GM19438 (cell line): ENCODE data around the gene CDC14A.
A peak's percentile ranks its signal among the peaks of the same experiment; 100 is the strongest.
"Not testable (repeated sequence)": the region's sequence is repeated elsewhere in the genome, so short reads cannot be mapped to it uniquely, and the experiment has no call there.

ENCODE experiments used
- ATAC-seq: cut with Tn5 transposase; IDR thresholded peaks from one replicate; pipeline ENCODE4 v1.9.1; 2021; ENCODE audit warnings: low read depth; ENCODE audit not compliant: unreplicated experiment

The CDC14A gene

DNA sequence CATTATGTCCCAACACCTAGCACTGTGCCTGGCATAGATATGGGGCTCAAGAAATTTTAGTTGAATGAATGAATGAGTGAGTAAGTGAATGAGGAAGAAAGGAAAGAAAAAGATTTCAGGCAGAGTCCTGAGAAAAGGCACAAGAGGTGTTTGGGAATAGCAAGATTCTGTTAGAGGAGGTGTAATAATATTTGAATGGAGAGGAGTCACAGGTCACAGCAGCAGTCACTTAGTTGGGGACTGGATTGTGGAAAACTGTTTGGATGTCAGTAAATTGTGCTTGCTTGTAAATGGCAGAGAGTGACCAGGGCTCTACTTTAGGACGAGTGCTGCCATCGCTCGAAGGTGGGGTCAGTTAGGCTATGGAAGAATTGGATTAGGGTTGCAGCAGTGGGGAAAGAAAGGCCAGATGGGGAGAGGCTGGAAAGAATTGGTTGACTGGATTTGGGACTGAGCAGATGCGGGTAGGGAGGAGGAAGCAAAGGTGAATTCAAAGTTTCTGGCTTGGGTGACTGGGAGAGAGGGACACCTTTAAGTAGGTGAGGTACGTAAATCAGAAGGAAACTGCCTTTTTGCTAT, 9.3 kb downstream of the CDC14A start:
- no peak for ATAC-seq

DNA sequence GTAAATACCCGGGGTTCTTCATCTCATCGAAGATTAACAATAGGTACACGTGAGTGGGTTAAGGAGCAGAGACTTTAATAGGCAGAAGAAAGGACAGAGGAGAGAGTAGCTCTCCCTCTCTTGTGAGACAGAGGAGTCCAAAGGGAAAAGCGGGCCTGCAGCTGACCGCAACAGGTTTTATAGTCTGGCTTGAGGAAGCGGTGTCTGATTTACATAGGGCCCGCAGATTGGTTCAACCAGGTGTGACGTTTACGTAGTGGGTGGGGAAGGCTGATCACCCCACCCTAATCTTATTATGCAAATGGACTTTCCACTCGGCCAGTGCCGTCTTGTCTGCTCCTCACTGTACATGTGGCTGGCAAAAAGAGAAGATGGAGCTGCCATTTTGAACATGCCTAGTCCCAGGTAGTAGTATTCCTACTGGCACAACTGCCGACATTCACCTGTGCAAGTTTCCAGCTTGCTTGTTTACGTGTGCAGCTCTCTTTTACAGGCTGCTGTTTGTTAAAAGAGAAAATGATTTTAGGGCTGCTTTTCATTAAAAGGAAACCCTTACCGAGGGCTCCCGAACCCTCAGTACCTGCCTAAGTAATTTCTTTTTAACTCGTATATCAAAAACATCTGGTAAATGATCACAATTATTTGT, 10.6 kb downstream of the CDC14A start:
- no peak for ATAC-seq

DNA sequence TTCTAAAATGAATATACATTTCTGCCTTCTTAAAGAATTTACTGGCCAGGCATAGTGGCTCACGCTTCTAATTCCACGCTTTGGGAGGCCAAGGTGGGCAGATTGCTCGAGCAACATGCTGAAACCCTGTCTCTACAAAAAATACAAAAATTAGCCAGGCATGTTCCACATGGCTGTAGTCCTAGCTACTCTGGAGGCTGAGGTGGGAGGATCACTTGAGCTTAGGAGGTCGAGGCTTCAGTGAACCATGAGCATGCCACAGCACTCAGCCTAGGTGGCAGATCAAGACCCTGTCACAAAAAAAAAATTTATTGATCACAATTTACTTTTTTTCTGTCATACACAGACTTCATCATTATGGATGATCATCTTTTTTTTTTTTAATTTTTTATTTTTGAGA, 11.5 kb downstream of the CDC14A start:
- no peak for ATAC-seq

DNA sequence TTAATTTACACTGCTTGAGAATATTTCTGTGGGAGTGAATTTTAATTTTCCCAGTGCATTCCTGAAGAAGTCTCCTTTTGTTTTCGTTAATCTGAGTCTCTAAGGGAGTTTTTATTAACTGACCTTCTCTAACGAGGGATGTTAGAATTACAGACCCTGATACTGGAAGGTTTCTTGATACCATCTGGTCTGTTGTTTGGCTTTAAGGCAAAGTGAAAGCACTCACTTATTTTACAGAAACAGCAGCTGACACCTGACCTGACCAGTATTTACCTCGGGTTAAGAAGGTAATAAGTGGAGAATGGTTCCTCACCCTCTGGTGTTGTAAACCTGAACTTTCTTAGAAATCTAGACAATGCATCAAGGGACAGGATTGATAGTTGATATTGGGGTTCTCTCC, 12.4 kb downstream of the CDC14A start:
- no peak for ATAC-seq

DNA sequence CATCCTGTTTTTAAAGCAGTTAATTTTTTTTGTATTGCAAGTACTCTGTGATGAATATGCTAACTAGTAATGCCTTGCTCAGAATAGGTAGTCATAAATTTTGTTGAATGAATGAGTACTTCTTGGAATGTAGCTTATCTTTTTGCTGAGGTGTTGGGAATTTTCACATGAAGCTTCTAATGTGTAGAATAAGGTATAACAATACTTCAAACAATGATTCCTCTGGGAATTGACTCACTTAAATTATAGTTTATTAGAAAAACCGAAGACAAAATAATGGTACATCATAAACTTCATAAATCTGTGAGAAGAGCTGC, 13.9 kb downstream of the CDC14A start:
- ATAC-seq = no peak

DNA sequence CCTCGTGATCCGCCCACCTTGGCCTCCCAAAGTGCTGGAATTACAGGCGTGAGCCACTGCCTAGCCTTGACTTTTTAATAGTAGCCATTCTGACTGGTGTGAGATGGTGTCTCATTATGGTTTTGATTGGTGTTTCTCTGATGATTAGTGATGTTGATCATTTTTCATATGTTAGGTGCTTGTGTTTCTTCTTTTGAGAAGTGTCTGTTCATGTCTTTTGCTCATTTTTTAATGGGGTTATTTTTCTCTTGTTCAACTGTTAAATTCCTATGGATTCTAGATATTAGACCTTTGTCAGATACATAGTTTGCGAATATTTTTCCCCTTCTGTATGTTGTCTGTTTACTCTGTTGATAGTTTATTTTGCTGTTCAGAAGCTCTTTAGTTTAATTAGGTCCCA, 17.0 kb downstream of the CDC14A start:
- not testable (repeated sequence) for ATAC-seq

DNA sequence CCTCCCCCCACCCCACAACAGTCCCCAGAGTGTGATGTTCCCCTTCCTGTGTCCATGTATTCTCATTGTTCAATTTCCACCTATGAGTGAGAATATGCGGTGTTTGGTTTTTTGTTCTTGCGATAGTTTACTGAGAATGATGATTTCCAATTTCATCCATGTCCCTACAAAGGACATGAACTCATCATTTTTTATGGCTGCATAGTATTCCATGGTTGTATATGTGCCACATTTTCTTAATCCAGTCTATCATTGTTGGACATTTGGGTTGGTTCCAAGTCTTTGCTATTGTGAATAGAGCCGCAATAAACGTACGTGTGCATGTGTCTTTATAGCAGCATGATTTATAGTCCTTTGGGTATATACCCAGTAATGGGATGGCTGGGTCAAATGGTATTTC, 21.6 kb downstream of the CDC14A start:
- not testable (repeated sequence) for ATAC-seq

DNA sequence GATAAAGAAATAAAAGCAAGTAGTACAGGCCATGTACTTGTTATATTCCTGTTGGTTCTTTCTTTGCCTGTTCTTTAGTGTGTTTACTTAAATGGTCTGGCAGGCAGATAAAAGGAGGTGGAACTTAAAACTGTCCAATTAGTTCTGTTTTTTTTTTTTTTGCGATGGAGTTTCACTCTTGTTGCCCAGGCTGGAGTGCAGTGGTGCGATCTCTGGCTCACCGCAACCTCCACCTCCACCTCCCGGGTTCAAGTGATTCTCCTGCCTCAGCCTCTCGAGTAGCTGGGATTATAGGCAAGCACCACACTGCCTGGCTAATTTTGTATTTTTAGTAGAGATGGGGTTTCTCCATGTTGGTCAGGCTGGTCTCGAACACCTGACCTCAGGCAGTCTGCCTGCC, 24.6 kb downstream of the CDC14A start:
- not testable (repeated sequence) for ATAC-seq

DNA sequence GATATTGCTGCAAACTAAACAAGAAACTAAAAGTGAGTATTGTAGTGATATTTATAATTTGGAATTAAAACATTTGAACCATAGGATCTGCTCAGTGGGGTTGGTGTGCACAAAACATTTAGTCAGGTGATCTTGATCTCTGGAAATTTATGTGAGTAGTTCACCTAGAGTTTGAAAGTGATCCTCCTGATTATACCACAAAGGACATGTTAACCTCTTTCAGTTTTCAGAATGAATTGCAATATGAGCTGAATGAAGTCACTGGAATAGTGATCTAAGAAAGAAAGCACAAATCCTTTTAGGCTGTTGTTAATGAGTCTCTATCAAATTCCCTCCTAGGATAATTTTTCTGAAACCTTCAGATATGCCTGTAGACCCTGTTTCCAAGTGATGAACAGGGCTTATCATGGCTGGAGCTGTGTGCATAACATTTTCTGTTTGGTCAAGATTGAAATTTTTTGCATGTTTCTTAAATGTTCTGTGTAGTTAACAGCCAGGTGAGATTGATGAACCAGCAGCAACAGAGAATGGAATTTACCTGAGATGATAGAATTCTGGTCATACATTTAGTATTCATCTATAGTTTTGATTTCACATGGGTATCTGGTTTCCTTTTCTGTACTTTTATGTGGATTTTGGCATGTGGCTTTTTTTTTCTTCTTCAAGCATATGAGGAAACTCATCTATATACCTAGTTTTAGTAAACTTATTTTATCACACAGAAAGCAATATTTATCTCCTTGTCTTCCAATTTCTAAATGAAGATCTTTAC, 25.5 kb downstream of the CDC14A start:
- ATAC-seq = peak; percentile 85

DNA sequence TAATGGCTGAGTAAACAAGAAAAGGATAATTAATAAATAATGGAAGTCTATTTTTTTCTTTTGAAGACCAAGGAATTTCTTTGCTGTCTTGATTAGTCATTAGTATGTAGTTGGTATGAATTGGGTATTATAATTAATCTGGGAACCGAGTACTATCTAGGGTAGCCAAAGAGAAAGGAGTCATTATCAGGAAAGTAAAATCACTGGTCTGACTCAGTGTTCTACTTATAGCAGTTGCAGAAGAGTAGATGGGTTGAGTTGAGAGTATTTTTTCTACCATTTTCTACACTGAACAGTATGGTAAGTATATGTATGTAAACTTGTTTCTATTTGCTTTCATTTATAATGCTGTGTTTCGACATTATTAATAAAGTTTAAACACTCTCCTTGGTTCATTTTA, 26.6 kb downstream of the CDC14A start:
- no peak for ATAC-seq

DNA sequence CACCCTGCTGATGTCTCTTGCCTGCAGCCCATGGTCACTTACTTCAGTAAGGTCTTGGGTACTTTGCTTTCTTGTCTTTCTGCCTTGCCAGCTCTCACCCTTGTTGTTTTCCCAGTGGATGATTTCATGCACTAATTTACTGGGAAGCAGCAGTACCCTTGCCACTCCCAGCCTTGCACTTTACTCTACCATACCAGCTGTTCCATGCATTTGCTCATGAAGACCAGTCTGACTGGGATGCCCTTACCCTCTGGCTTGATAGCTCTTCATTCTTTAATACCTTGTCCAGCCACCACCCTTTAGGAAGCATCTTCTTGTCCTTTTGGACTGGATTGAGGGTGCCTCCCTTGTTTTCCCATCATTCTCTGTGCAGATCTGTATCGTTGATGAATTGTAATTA, 28.3 kb downstream of the CDC14A start:
- ATAC-seq = no peak

DNA sequence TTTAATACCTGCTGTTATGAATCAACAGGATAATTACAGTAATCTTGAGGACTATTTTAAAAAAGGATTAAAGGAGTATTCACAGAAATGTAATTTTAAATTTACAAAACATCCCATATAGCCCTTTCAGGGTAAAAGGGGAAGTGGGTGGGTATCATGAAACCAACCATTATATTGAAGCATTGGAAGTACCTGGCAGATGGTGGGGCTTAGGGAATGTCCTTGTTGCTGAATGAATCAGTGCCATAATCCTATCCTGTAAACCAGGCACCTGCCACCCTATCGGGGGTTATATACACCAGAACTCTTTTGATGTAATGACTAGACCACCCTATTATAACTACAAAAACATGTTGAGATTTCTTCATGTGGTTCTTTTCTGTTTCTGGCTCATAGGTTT, 30.4 kb downstream of the CDC14A start:
- no peak for ATAC-seq

DNA sequence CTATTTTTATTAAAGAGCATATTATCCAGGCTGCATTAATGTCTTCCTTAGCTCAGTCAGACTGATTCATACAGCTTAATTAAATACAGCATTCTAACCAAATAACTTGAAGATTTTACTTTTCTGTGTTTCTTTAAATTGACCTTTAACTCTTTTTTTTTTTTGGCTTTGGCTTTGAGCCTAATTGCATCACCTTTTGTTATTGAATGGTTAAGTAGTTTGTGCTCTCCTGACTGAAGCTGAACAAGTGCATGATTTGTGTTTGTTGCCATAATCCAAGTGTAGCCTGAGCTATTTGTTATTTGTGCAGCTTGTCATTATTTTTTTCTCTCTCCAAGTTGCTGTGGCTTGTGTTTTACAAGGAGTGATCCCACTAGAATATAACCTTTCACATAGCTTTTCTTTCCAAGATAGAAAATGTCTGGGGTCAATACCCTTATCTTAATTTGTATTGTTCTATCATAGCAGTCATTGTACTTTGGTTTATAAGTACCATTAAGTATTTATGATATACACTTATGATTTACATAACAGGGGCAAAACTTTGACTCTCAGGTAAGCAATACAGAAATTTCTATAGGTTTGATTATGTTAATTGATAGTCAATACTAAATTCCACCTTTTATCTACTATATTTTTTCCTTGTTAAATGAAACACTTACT, 31.6 kb downstream of the CDC14A start:
- no peak for ATAC-seq

DNA sequence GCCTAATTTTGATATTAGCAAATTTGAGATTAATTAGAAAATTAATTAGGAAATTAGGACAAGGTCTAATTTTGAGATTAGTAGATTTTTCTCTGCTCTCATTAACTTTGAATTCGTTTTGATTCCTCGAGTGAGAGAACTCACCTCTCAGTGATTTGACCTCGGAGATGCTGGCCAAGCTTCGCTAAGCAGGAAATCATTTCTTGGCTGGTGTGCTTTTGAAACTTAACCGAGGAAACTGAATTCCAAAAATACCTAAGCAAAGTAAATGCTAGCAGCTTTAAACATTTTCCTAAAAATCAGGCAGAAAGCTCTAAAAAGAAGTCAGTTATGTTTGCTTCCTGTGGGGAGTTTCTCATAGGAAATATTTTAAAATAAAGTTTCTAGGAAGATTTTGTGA, 34.9 kb downstream of the CDC14A start:
- ATAC-seq = no peak

DNA sequence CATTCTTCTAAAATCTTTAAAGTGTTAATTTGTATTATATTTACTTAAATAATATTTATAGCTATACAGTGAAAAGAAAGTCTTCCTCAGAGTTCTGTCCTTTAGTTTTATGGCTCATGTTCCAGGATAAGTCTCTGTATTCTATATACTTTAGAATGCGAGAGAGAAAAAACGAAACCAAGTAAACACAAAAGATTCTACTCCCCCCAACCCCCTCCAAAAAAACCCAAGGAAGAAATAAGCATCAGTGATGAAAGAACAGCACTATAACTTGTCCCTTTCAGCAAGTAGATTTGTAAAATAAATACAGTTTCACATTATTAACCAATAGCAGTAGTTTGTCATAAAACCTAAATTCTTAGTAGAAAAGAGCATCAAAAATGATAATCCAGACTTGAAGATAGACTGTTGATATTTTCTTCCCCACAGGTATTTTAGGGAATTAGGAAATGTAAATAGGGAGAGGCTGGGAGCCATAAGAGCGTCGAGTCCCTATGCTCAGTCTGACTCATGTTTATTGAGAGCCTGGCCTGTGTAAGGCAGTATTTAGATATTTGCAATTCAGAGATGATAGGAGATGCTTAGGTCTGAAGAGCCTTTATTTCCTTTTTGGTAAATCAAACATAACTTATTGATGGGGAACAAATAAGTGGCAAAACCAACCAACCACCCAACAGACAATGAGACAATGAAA, 35.5 kb downstream of the CDC14A start:
- ATAC-seq = no peak

DNA sequence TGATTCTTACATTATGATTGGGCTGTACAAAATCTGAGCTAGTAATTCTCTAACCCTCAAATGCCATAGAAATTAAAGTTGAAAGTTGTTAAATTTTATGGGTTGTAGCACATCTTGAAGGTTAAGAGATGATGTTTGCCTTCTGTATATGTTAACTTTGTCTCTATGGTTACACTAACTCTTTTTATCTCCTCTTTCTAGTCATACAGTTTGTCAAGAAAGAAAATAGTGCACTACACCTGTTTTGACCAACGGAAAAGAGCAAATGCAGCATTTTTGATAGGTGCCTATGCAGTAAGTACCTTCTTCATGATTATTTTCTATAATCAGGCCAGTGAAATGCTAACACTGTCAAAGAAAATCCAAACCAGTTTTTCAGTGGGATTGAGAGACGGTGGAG, 38.2 kb downstream of the CDC14A start:
- ATAC-seq = no peak

DNA sequence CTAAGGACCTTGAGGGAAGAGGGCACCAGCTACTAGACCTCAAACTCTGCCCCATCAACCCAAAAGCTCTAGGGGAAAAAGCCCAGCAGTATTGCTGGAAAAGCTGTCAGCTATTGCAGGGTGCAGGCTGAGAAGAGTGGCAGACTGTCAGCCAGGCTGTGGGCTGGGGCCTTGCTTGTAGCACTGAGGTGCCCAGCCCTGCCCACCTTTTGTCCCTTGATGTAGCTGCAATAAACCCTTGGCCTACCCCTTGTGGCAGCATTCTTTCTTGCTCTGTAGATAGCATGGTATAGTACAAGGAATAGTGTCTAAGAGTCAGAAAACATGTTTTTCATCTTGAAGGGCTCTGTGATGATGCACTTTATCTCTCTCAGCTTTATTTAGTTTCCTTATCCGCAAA, 39.4 kb downstream of the CDC14A start:
- no peak for ATAC-seq

DNA sequence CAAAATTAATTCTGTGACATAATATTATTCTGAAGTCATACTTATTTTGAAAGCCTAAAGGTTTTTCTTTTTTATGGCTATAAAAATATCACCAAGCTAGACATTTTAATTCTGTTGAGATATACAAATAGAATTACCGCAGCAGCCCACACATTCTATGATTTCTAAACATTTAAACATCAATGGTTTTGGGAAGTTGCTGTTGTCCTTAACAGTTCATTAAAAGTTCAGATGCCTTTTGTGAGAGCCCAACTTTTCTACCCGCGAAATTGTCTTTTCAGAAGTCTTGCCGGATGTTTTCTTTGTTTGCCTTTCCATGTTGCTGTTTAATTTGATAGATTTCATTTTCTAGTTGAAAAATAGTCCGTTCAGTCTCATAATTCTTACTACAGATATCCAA, 40.5 kb downstream of the CDC14A start:
- ATAC-seq = no peak

DNA sequence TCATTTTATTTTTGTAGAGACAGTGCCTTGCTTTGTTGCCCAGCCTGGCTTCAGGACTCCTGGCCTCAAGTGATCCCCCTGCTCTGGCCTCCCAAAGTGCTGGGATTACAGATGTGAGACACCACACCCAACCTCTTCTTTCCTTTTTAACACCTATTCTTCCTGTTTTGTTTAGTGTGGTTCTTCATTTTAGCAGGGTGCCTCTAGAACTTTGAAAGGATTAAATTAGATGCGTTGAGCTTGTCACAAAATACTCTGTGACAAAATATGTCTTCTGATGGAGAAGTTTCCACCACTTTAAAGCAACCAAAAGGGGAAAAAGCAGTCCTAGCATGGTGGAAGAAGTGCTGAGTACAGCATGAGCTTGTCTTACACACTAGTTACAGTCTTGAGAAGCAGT, 42.0 kb downstream of the CDC14A start:
- ATAC-seq = no peak

DNA sequence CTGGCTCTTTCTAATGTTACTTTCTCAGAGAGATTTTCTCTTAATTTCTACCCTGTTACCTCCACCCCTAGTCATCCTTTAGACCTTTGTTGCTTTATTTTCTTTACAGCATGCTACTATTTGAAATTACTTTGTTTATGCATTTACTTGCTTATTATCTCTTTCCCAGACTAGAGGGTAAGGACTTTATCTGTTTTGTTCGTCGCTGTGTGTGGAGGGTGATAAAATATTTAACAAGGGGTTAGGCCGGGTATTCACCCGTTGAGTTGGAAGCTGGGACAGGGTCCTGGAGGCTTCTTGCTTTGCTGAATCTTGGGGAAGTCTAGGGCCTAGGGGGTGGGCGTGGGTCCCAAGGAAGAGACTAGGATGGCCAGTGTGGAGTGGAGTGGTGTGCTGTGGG, 43.6 kb downstream of the CDC14A start:
- ATAC-seq = no peak

DNA sequence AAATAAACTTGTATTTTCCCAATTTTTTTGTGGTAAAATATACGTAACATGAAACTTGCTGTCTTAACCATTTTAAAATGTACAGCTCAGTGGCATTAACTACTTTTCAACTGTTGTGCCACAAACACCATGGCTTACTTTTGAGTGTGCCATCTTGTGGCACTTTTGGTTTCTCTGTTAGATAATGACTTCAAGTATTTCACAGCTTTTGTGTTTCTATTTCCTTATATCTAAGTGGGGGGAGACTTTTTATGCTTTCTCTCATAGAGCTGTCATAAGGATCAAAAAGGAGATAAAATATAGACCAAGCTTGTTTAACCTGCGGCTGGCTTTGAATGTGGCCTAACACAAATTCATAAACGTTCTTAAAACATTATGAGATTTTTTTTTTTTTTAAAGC, 44.3 kb downstream of the CDC14A start:
- ATAC-seq = no peak
